ENCODE results near the gene FGF19. TPM values are rescaled to one million over a fixed set of nuclear protein-coding genes. Genes with fewer than 3 reads are reported as not detected.

The FGF19 gene
- total and polyA plus RNA-seq, 9 of the 15 experiments (the other 6 are each of a cell fraction or from before 2014, with no cell fraction given): 0.11 TPM; not detected in 8

DNA sequence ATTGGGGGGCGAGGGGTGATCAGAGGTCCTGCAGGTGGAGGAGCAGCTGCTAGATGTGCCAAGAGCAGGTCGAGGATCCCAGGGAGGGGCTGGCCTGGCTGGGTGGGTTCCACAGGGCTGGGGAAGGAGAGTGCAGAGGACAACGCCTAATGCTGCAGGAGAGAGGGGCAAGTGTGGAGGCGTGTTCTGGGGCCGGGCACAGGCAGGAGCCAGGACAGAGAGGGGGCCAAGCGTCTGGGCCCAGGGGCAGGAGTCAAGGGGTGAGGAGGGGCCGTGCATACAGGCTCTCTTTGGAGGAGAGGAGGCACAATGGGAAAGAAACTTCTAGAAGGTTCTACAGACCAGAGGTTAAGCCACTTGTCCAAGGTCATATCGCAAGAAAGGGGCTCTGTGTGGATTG is 26.7 kb upstream of the FGF19 start (continued):
- TF ChIP-seq ASH1L (IDR thresholded peaks at IDR 0.05; ENCODE audit: borderline replicate concordance, low read depth, partially characterized antibody) (no peak), BMI1 (IDR thresholded peaks at IDR 0.05; ENCODE audit: low read length) (no peak), MYBL2 (IDR thresholded peaks at IDR 0.05; ENCODE audit: low read depth) (no peak), MYBL2 (CRISPR knock-in tag; IDR thresholded peaks at IDR 0.05; ENCODE audit: borderline replicate concordance) (no peak), HLTF (IDR thresholded peaks at IDR 0.05) (no peak), TAF1 (IDR thresholded peaks at IDR 0.05; ENCODE audit: control insufficient read depth, extremely low read depth, insufficient read depth, low read length, severe bottlenecking) (no peak)
- TF ChIP-seq, protein P1, sequence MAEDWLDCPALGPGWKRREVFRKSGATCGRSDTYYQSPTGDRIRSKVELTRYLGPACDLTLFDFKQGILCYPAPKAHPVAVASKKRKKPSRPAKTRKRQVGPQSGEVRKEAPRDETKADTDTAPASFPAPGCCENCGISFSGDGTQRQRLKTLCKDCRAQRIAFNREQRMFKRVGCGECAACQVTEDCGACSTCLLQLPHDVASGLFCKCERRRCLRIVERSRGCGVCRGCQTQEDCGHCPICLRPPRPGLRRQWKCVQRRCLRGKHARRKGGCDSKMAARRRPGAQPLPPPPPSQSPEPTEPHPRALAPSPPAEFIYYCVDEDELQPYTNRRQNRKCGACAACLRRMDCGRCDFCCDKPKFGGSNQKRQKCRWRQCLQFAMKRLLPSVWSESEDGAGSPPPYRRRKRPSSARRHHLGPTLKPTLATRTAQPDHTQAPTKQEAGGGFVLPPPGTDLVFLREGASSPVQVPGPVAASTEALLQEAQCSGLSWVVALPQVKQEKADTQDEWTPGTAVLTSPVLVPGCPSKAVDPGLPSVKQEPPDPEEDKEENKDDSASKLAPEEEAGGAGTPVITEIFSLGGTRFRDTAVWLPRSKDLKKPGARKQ (CRISPR knock-in tag; IDR thresholded peaks at IDR 0.05): no peak
- TF ChIP-seq, protein P2, sequence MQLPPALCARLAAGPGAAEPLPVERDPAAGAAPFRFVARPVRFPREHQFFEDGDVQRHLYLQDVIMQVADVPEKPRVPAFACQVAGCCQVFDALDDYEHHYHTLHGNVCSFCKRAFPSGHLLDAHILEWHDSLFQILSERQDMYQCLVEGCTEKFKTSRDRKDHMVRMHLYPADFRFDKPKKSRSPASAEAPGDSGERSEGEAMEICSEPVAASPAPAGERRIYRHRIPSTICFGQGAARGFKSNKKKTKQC (CRISPR knock-in tag; IDR thresholded peaks at IDR 0.05): no peak
- TF ChIP-seq, protein P3, sequence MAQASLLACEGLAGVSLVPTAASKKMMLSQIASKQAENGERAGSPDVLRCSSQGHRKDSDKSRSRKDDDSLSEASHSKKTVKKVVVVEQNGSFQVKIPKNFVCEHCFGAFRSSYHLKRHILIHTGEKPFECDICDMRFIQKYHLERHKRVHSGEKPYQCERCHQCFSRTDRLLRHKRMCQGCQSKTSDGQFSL (CRISPR knock-in tag; IDR thresholded peaks at IDR 0.05): no peak
- TF ChIP-seq, protein P3 (tag; IDR thresholded peaks at IDR 0.05): no peak
